Measurements from ENCODE around the gene EI24. TPM values are rescaled to one million over a fixed set of nuclear protein-coding genes. Genes with fewer than 3 reads are reported as not detected.

The EI24 gene
- total and polyA plus RNA-seq, 9 of the 15 experiments (the other 6 are each of a cell fraction or from before 2014, with no cell fraction given) = 50.4 to 260 (median 168) TPM

GRCh38 chr11:125551835-125552342, 17.4 kb upstream of the EI24 start (continued):
- peak; percentile 66 for TF ChIP-seq ZNF311 (CRISPR knock-in tag; IDR thresholded peaks at IDR 0.05)
- TF ChIP-seq CC2D1A (IDR thresholded peaks at IDR 0.05) = peak; percentile 30; the same call in 1 of the 2 replicates
- 0 out of 2 replicates have a peak, but pooled peaks have one; percentile 9 for TF ChIP-seq ZNF668 (CRISPR knock-in tag; IDR thresholded peaks at IDR 0.05)
- 0 out of 2 replicates have a peak, but pooled peaks have one; percentile 69 for TF ChIP-seq HBP1 (CRISPR knock-in tag; IDR thresholded peaks at IDR 0.05)
- peak in 1 of 2 experiments; percentile 58; a peak in 1 of 4 replicates for TF ChIP-seq MNT (conservative IDR thresholded peaks at IDR 0.05)
- peak; percentile 58 for TF ChIP-seq DACH1 (IDR thresholded peaks at IDR 0.05; ENCODE audit: partially characterized antibody)
- TF ChIP-seq THRB (CRISPR knock-in tag; conservative IDR thresholded peaks at IDR 0.05) = no peak
- TF ChIP-seq HINFP (tag; conservative IDR thresholded peaks at IDR 0.05; ENCODE audit: low read depth) = peak; percentile 62
- TF ChIP-seq STAT5A (IDR thresholded peaks at IDR 0.05; ENCODE audit: borderline replicate concordance, low read length) = peak; percentile 47; the same call in 1 of the 2 replicates
- TF ChIP-seq, protein P1, sequence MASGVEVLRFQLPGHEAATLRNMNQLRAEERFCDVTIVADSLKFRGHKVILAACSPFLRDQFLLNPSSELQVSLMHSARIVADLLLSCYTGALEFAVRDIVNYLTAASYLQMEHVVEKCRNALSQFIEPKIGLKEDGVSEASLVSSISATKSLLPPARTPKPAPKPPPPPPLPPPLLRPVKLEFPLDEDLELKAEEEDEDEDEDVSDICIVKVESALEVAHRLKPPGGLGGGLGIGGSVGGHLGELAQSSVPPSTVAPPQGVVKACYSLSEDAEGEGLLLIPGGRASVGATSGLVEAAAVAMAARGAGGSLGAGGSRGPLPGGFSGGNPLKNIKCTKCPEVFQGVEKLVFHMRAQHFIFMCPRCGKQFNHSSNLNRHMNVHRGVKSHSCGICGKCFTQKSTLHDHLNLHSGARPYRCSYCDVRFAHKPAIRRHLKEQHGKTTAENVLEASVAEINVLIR (CRISPR knock-in tag; IDR thresholded peaks at IDR 0.05) = peak; percentile 35; the same call in 1 of the 2 replicates
- no peak for TF ChIP-seq CHD1 (IDR thresholded peaks at IDR 0.05; ENCODE audit: low read length)
- no peak for TF ChIP-seq JUNB (CRISPR knock-in tag; conservative IDR thresholded peaks at IDR 0.05)
- TF ChIP-seq ESRRA (IDR thresholded peaks at IDR 0.05; ENCODE audit: borderline replicate concordance, low read depth) = peak; percentile 57; the same call in 1 of the 2 replicates
- TF ChIP-seq, protein P2, sequence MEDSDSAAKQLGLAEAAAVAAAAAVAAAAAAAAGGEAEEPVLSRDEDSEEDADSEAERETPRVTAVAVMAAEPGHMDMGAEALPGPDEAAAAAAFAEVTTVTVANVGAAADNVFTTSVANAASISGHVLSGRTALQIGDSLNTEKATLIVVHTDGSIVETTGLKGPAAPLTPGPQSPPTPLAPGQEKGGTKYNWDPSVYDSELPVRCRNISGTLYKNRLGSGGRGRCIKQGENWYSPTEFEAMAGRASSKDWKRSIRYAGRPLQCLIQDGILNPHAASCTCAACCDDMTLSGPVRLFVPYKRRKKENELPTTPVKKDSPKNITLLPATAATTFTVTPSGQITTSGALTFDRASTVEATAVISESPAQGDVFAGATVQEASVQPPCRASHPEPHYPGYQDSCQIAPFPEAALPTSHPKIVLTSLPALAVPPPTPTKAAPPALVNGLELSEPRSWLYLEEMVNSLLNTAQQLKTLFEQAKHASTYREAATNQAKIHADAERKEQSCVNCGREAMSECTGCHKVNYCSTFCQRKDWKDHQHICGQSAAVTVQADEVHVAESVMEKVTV (CRISPR knock-in tag; IDR thresholded peaks at IDR 0.05) = no peak
- peak; percentile 69 for TF ChIP-seq DPF2 (IDR thresholded peaks at IDR 0.05)
- TF ChIP-seq TCFL5 (CRISPR knock-in tag; conservative IDR thresholded peaks at IDR 0.05) = 0 out of 2 replicates have a peak, but pooled peaks have one; percentile 38
- TF ChIP-seq ZNF253 (CRISPR knock-in tag; conservative IDR thresholded peaks at IDR 0.05) = no peak
- TF ChIP-seq DIDO1 (tag; IDR thresholded peaks at IDR 0.05; ENCODE audit: low read depth) = no peak
